Thyroid gland (tissue), 4 donors: ENCODE measurements around the gene YIF1B. TPM values are rescaled to one million over a fixed set of nuclear protein-coding genes. Genes with fewer than 3 reads are reported as not detected.

Source experiments
- DNase-seq, 2 donors: peaks; one replicate each; pipeline ENCODE4 v3.0.0-alpha.2; 2019
- H3K27ac ChIP-seq, 3 donors: fragments of 200-600 bp; sonication (generic); 1 replicate in 2 of 3; 2 replicates in 1 of 3; pipeline ENCODE4 v1.5.1; 2016 to 2019; ENCODE audit warnings: mild to moderate bottlenecking in 1 of 3, moderate library complexity in 1 of 3
- H3K27me3 ChIP-seq: fragments of 200-600 bp; sonication (generic); one replicate; pipeline ENCODE4 v1.5.1; 2019
- H3K36me3 ChIP-seq, 2 donors: fragments of 200-600 bp; sonication (generic); one replicate each; pipeline ENCODE4 v1.5.1; 2016 to 2019
- H3K4me1 ChIP-seq, 2 donors: fragments of 200-600 bp; sonication (generic); one replicate each; pipeline ENCODE4 v1.5.1; 2017 to 2019
- H3K4me3 ChIP-seq, 3 donors: fragments of 200-600 bp; sonication (generic); replicated peaks in 1 of 3; 1 replicate in 2 of 3; 2 replicates in 1 of 3; pipeline ENCODE4 v1.5.1; 2016; ENCODE audit warnings: mild to moderate bottlenecking in 1 of 3
- H3K9me3 ChIP-seq: fragments of 200-600 bp; sonication (generic); one replicate; pipeline ENCODE4 v1.5.1; 2017
- POLR2A ChIP-seq, 2 donors: fragments of 450-650 bp; IDR thresholded peaks; one replicate each; pipeline ENCODE4 v1.6.1; 2017; ENCODE audit warnings: antibody characterized with exemption in 2 of 2, mild to moderate bottlenecking in 2 of 2, moderate library complexity in 1 of 2
- WGBS, 2 donors: methylation state at CpG; one replicate each; pipeline ENCODE4 v1.1.5; 2017; 5-methylcytosine and 5-hydroxymethylcytosine counted together
- intact Hi-C: fragments of 100-400 bp; cut with DNase I; formaldehyde crosslinking; loops from one replicate; pipeline ENCODE4 v1.15.1; 2023
- total RNA-seq, 4 donors: library from RNA; depleted of rRNA; stranded (reverse); fragments of >200 nt; gene quantifications; one replicate each; pipeline ENCODE4 v1.2.3, GENCODE V29; 2016
- TF ChIP-seq, protein P1 (sequence below), 6 experiments: fragments of 200-600 bp in 3 of 6; fragments of 450-650 bp in 3 of 6; sonication (generic) in 3 of 6; IDR thresholded peaks; one replicate each; pipeline ENCODE4 v1.5.1; 2016 to 2019; ENCODE audit warnings: antibody characterized with exemption in 6 of 6, mild to moderate bottlenecking in 2 of 6, inconsistent platforms in 1 of 6, moderate library complexity in 1 of 6

The YIF1B gene
- total RNA-seq, 4 donors from 2014 or later = 12.9 to 30.9 (median 21.0) TPM

DNA sequence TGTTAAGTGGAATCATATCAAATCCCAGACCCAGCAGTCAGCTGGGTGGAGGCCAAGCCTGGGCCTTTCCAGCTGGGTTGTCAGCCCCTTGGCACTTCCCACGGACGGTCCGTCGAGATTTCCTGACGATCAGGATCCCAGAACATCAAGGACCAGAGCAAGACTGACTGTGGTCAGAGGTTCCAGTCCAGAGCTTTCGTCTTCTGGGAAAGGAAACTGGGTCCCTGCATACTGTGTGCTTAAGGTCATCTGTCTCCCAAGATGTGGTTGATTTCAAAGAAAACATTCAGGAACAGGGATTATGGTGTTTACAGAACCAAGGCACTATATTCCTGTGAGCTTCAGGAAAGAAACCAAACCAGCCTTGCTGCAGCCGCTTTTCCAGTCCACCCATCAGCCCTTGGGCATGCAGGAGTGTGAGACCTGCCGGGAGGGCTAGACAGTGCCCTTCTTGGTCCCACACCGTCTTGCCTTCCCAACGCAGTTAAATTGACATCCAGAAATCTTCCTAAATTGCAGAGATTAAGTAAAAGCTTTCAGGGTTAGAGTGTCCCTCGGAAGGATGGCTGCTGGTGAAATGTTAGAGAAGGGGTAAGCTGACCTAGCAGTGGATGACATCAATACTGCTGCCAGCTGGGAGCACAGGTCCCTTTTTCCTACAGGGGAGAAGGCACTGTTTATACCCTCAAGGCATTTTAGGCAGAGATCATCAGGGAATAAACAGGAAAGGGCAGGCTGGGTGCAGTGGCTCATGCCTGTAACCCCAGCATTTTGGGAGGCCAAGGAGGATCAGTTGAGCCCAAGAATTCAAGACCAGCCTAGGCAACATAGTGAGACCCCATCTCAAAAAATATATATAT is 16.7 kb downstream of the YIF1B start:
- TF ChIP-seq, protein P1, sequence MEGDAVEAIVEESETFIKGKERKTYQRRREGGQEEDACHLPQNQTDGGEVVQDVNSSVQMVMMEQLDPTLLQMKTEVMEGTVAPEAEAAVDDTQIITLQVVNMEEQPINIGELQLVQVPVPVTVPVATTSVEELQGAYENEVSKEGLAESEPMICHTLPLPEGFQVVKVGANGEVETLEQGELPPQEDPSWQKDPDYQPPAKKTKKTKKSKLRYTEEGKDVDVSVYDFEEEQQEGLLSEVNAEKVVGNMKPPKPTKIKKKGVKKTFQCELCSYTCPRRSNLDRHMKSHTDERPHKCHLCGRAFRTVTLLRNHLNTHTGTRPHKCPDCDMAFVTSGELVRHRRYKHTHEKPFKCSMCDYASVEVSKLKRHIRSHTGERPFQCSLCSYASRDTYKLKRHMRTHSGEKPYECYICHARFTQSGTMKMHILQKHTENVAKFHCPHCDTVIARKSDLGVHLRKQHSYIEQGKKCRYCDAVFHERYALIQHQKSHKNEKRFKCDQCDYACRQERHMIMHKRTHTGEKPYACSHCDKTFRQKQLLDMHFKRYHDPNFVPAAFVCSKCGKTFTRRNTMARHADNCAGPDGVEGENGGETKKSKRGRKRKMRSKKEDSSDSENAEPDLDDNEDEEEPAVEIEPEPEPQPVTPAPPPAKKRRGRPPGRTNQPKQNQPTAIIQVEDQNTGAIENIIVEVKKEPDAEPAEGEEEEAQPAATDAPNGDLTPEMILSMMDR (IDR thresholded peaks at IDR 0.05) = no peak
- TF ChIP-seq POLR2A (IDR thresholded peaks at IDR 0.05) = no peak
- H3K36me3 ChIP-seq = no peaks in the 10 kb centered on the region
- 68 to 78% methylated on average over 7 to 8 of the region's 11 CpGs for WGBS, 2 donors
- no peaks in the 10 kb centered on the region for H3K27me3 ChIP-seq
- DNase-seq = no peak
- H3K9me3 ChIP-seq = no peaks in the 10 kb centered on the region
- H3K27ac ChIP-seq = peak overlapping the region in 1 of 3 donors; percentile 30
- no peak overlapping the region for H3K4me3 ChIP-seq
- peaks cover 6 to 18% of the 10 kb centered on the region in 2 donors for H3K4me1 ChIP-seq
- intact Hi-C loops = no loop called here

DNA sequence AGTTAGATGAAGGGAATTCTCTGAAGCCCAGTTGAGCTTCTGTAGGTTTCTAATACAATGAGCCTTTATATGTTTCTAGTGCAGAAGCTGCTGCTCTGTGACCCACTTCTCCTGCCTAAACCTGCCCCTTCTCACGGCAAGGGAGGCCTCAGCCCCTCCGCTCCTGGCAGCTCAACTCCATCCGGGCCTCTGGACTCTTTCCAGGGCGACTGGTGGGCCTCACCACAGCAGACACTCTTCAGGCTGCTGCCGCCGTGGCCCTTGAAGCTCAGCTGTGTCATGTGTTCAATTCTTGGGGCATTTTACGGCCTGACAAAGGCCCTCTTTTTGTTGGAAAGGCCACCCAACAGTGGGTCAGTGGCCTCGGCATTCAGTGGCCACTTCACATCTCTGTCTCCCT is 21.7 kb downstream of the YIF1B start:
- no peak overlapping the region for H3K4me3 ChIP-seq
- DNase-seq = no peak
- intact Hi-C loops = no loop called here
- no peaks in the 10 kb centered on the region for H3K9me3 ChIP-seq
- H3K27me3 ChIP-seq = no peaks in the 10 kb centered on the region
- peaks cover 15 to 26% of the 10 kb centered on the region in 2 donors for H3K4me1 ChIP-seq
- TF ChIP-seq, protein P1 (IDR thresholded peaks at IDR 0.05) = no peak
- no peak for TF ChIP-seq POLR2A (IDR thresholded peaks at IDR 0.05)
- H3K36me3 ChIP-seq = peaks cover 12 to 14% of the 10 kb centered on the region in 2 donors
- no peak overlapping the region for H3K27ac ChIP-seq
- 78 to 81% methylated on average over 8 of the region's 8 CpGs for WGBS, 2 donors

DNA sequence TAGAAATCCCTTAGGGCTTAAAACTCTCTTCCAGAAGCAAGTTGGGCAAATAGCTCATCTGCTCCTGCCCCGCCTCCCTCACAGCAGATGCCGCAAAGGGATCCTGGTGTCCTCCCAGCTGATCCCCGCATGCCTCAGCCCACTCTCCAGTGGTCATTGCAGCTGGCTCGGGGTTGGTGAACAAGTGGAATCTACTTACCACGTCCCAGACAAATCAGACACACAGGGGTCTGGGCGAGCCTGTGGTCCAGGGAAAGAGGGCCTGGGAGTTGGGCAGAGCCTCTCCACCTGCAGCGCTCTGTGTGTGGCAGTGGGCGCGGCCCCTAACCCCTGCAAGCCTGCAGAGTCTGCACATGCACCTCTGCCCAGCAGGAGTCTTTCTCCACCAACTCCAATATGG is 22.5 kb downstream of the YIF1B start:
- H3K27ac ChIP-seq = no peak overlapping the region
- whole genome bisulfite sequencing, 2 donors = 90 to 98% methylated on average over 9 of the region's 9 CpGs
- no peak overlapping the region for H3K4me3 ChIP-seq
- intact Hi-C loops = no loop called here
- DNase-seq = no peak
- TF ChIP-seq, protein P1 (IDR thresholded peaks at IDR 0.05) = no peak
- TF ChIP-seq POLR2A (IDR thresholded peaks at IDR 0.05) = no peak
- peaks cover 15 to 21% of the 10 kb centered on the region in 2 donors for H3K4me1 ChIP-seq
- no peaks in the 10 kb centered on the region for H3K9me3 ChIP-seq
- peaks cover 20% of the 10 kb centered on the region in 2 donors for H3K36me3 ChIP-seq
- no peaks in the 10 kb centered on the region for H3K27me3 ChIP-seq

DNA sequence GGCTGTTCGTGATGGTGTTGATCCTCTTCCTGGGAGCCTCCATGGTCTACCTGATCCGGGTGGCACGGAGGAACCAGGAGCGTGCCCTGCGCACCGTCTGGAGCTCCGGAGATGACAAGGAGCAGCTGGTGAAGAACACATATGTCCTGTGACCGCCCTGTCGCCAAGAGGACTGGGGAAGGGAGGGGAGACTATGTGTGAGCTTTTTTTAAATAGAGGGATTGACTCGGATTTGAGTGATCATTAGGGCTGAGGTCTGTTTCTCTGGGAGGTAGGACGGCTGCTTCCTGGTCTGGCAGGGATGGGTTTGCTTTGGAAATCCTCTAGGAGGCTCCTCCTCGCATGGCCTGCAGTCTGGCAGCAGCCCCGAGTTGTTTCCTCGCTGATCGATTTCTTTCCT is 23.9 kb downstream of the YIF1B start:
- H3K36me3 ChIP-seq = peaks cover 28% of the 10 kb centered on the region in 2 donors
- peaks cover 15 to 21% of the 10 kb centered on the region in 2 donors for H3K4me1 ChIP-seq
- intact Hi-C loops = no loop called here
- TF ChIP-seq, protein P1 (IDR thresholded peaks at IDR 0.05) = no peak
- no peak for TF ChIP-seq POLR2A (IDR thresholded peaks at IDR 0.05)
- no peak for DNase-seq
- no peaks in the 10 kb centered on the region for H3K27me3 ChIP-seq
- no peaks in the 10 kb centered on the region for H3K9me3 ChIP-seq
- H3K4me3 ChIP-seq = no peak overlapping the region
- 81 to 88% methylated on average over 14 to 15 of the region's 15 CpGs for WGBS, 2 donors
- peak overlapping the region in 2 of 3 donors; percentile 61 to 80 for H3K27ac ChIP-seq

DNA sequence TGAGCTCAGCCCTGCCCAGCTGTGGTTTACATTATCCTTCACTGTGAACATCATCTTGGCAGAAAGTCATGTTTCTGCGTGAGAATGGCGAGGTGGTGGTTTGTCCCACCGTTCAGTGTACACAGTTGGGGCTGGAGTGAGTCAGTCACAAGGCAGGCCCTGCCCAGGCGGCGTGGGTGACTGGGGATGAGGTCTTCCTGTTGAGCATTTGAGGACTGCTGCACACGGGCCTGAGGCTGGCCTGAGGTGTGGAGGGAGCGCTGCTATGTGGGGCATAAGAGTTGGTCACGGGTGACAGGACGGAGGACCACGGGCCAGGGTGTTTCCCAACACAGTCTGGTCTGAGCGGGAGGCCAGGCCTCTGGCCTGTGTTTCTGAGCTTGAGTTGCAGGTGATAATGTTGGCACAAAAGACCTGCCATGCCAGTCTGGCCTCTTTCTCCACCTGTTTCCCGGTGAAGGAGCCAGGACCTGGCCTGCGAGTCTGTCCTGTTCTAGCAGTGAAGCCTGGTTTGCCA is 25.1 kb downstream of the YIF1B start:
- Histone ChIP-seq H3K9me3 (no peaks in the 10 kb centered on the region), H3K4me3 (no peak overlapping the region), H3K27me3 (no peaks in the 10 kb centered on the region), H3K4me1 (peaks cover 15 to 22% of the 10 kb centered on the region in 2 donors), H3K36me3 (peaks cover 28% of the 10 kb centered on the region in 2 donors), H3K27ac (peak overlapping the region; percentile 69 to 84 (median 80))
- TF ChIP-seq POLR2A (IDR thresholded peaks at IDR 0.05) = peak in 1 of 2 donors; percentile 52
- TF ChIP-seq, protein P1 (IDR thresholded peaks at IDR 0.05) = no peak
- intact Hi-C loops = no loop called here
- whole genome bisulfite sequencing, 2 donors = 33 to 49% methylated on average over 8 to 10 of the region's 13 CpGs
- peak; percentile 97 for DNase-seq
